GM19324 (cell line): Measurements from ENCODE around the gene OR4D6.
A peak's percentile ranks its signal among the peaks of the same experiment; 100 is the strongest.
"Not testable (repeated sequence)": the region's sequence is repeated elsewhere in the genome, so short reads cannot be mapped to it uniquely, and the experiment has no call there.

Experiments
- ATAC-seq: cut with Tn5 transposase; IDR thresholded peaks from one replicate; pipeline ENCODE4 v1.9.1; 2021; ENCODE audit warnings: mild to moderate bottlenecking, moderate library complexity; ENCODE audit not compliant: unreplicated experiment, low FRiP score

The OR4D6 gene

GRCh38 chr11:59456661-59457060, at the start of gene OR4D6:
Gene OR4D6 (plus strand): TSS chr11:59456961. CDS start chr11:59456961, 0 bp downstream.
- no peak for ATAC-seq

- ATAC-seq: no peak
Observed at GRCh38 chr11:59413646-59414045, 43.1 kb upstream of the OR4D6 start.

GRCh38 chr11:59415111-59415510, 41.6 kb upstream of the OR4D6 start:
- no peak for ATAC-seq

- no peak for ATAC-seq
Observed at GRCh38 chr11:59416613-59417012, 40.1 kb upstream of the OR4D6 start.

GRCh38 chr11:59417023-59417422, 39.7 kb upstream of the OR4D6 start:
- ATAC-seq: no peak

- no peak for ATAC-seq
Observed at GRCh38 chr11:59418156-59418555, 38.6 kb upstream of the OR4D6 start.

- ATAC-seq: no peak
Observed at GRCh38 chr11:59423835-59424234, 32.9 kb upstream of the OR4D6 start.

GRCh38 chr11:59425131-59425530, 31.6 kb upstream of the OR4D6 start:
- no peak for ATAC-seq

- no peak for ATAC-seq
Observed at GRCh38 chr11:59426361-59427067, 30.2 kb upstream of the OR4D6 start, which contains the start of gene OR5A2. Gene OR5A2 (minus strand): TSS chr11:59426413. CDS start chr11:59422953, 3,460 bp downstream.

- no peak for ATAC-seq
Observed at GRCh38 chr11:59427068-59427382, 29.7 kb upstream of the OR4D6 start.

GRCh38 chr11:59429924-59430516, 26.7 kb upstream of the OR4D6 start:
- peak; percentile 79 for ATAC-seq

- no peak for ATAC-seq
Observed at GRCh38 chr11:59436169-59436568, 20.6 kb upstream of the OR4D6 start, which contains the start of gene OR5A1. Gene OR5A1 (plus strand): TSS chr11:59436469. CDS start chr11:59443169, 6,700 bp downstream.

- ATAC-seq: no peak
Observed at GRCh38 chr11:59437770-59438169, 19.0 kb upstream of the OR4D6 start.

GRCh38 chr11:59445624-59446023, 11.1 kb upstream of the OR4D6 start:
- ATAC-seq: not testable (repeated sequence)

GRCh38 chr11:59448484-59448883, 8.3 kb upstream of the OR4D6 start:
- ATAC-seq: no peak

- no peak for ATAC-seq
Observed at GRCh38 chr11:59459916-59460315, 3.2 kb downstream of the OR4D6 start.

GRCh38 chr11:59463190-59463641, 6.5 kb downstream of the OR4D6 start:
- no peak for ATAC-seq

GRCh38 chr11:59473015-59473414, 16.3 kb downstream of the OR4D6 start, which contains the start of gene OR4D10:
Gene OR4D10 (plus strand): TSS chr11:59473315. CDS start chr11:59477430, 4,115 bp downstream.
- no peak for ATAC-seq

- no peak for ATAC-seq
Observed at GRCh38 chr11:59475176-59475575, 18.4 kb downstream of the OR4D6 start.

GRCh38 chr11:59479906-59480305, 23.1 kb downstream of the OR4D6 start:
- ATAC-seq: no peak

- ATAC-seq: no peak
Observed at GRCh38 chr11:59480359-59480758, 23.6 kb downstream of the OR4D6 start.

- ATAC-seq: no peak
Observed at GRCh38 chr11:59501931-59502330, 45.2 kb downstream of the OR4D6 start.
